HG02610 (cell line): ENCODE results near the gene PANK2.

Experiments used
- ATAC-seq: cut with Tn5 transposase; IDR thresholded peaks from one replicate; pipeline ENCODE4 v1.9.1; 2021; ENCODE audit warnings: mild to moderate bottlenecking, moderate library complexity; ENCODE audit not compliant: unreplicated experiment

PANK2 gene

DNA sequence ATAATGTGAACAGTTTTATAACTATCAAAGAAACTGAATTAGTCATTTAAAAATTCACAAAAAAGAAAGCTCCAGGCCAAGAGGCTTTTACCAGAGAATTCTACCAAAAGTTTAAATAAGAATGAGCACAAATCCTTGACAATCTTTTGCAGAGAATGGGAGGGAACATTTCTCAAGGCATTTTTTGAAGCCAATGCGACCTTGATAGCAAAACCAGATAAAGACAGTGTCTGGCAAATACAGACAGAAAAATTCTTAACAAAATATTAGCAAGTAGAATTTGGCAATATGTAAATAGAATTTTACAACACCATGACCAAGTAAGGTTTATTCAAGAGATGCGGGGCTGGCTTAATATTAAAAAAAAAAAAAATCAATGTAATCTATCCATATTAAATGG is 84.5 kb downstream of the PANK2 start:
- ATAC-seq: no peak

DNA sequence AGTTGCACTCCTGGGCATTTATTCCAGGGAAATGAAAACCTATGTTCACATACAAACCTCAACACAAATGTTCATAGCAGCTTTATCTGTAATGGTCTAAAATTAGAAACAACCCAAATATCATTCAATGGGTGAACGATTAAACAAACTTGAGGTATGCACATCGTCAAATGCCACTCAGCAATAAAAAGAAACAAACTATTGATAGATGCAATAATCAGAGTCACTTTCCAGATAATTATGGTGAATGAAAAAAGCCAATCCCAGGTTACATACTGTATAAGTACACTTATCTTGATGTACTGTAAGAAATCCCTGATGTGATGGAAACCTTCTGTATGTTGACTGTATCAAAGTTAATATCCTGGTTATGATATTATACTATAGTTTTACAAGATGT is 87.3 kb downstream of the PANK2 start:
- no peak for ATAC-seq
